Activated T-helper 1 cell treated with anti-CD3 and anti-CD28 coated beads, Interleukin-12 subunit alpha, Interleukin-12 subunit beta, Interleukin-2, Interleukin-4 antibody, amounts not matched to agents 30 ng/mL and 10 ng/mL and 1 ng/mL, durations not matched to agents 14 hours and 24 hours and 36 hours (primary cell): ENCODE measurements around the gene PLPPR1. TPM values are rescaled to one million over a fixed set of nuclear protein-coding genes. Genes with fewer than 3 reads are reported as not detected.
"Not testable (repeated sequence)": the region's sequence is repeated elsewhere in the genome, so short reads cannot be mapped to it uniquely, and the experiment has no call there.

Source experiments
- DNase-seq: peaks from one replicate; pipeline ENCODE4 v3.0.0; 2021; ENCODE audit warnings: low spot score
- H3K27ac Mint-ChIP-seq: one replicate; pipeline ENCODE4 v1.8.0; 2021; ENCODE audit warnings: mild to moderate bottlenecking, mixed read lengths
- H3K27me3 Mint-ChIP-seq: one replicate; pipeline ENCODE4 v1.8.0; 2022; ENCODE audit warnings: mild to moderate bottlenecking, moderate library complexity, mixed read lengths; ENCODE audit not compliant: insufficient read depth
- H3K36me3 Mint-ChIP-seq: one replicate; pipeline ENCODE4 v1.8.0; 2021; ENCODE audit warnings: low read depth, mixed read lengths
- H3K4me1 Mint-ChIP-seq: one replicate; pipeline ENCODE4 v1.8.0; 2021; ENCODE audit warnings: low read depth, mixed read lengths
- H3K4me3 Mint-ChIP-seq: one replicate; pipeline ENCODE4 v1.8.0; 2021; ENCODE audit warnings: mild to moderate bottlenecking, moderate library complexity, mixed read lengths
- H3K9me3 Mint-ChIP-seq: one replicate; pipeline ENCODE4 v1.8.0; 2021; ENCODE audit warnings: mixed read lengths
- intact Hi-C: fragments of 100-400 bp; cut with micrococcal nuclease; formaldehyde crosslinking; loops from one replicate; pipeline ENCODE4 v1.15.1; 2024
- total RNA-seq: library from RNA; stranded (reverse); gene quantifications from 2 replicates; pipeline ENCODE4 v1.2.3, GENCODE V29; 2022

The PLPPR1 gene
- total RNA-seq, 1 donor from 2014 or later = not detected

DNA sequence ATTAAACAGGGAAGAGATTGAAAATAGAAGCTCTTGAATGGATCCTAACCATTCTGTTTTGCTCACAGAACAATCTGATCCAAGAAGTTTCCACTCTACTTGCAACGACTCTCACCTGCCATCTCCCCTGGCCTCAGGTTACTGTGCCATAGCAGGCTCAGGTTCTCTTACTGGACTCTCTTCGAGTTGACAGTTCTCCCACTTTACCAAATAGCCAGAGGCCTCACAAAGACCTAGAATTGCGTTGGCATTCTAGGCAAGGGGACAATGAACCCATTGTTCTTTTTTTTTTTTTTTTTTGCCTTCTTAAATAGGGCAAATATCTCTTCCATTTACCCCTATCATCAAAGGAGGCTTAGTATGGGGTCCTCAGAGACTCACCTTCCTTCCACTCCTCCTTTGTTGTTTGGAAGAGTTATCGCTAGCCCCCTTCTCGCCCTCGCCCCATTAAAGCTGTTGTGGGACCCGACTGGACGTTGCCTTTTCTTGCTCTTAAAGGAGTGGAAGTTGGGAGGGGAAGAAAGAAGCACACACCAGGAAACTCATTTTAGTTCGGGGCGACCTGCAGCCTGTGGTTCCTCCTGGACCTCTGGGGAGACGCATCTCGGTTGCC, 688 bp upstream of the PLPPR1 start:
- intact Hi-C loops = no loop called here
- Mint-ChIP-seq H3K4me3 (no peak overlapping the region), H3K9me3 (no peaks in the 10 kb centered on the region), H3K27ac (no peak overlapping the region), H3K36me3 (no peaks in the 10 kb centered on the region), H3K4me1 (no peaks in the 10 kb centered on the region), H3K27me3 (peaks cover 29% of the 10 kb centered on the region)
- DNase-seq = no peak

- Mint-ChIP-seq H3K4me1 (no peaks in the 10 kb centered on the region), H3K36me3 (no peaks in the 10 kb centered on the region), H3K27me3 (peaks cover 31% of the 10 kb centered on the region), H3K4me3 (no peak overlapping the region), H3K27ac (no peak overlapping the region), H3K9me3 (no peaks in the 10 kb centered on the region)
- intact Hi-C loops = no loop called here
- DNase-seq = no peak
Observed at GRCh38 chr9:101029315-101030085, 973 bp downstream of the PLPPR1 start.

DNA sequence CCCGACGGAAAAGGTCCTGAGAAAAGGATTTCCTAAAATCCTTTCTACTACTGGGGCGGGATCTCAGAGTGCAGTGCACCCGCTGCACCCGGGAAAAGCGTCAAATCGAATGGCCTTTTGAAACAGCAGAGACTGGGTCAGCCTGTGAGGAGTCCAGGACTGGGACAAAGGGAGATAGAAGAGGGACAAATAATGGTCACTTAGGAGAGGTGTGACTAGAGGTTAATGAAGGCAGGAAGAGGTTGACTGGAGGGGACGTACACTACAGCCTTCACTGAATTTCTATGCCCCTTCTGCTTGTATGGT, 1.5 kb downstream of the PLPPR1 start:
- Mint-ChIP-seq H3K4me1 (no peaks in the 10 kb centered on the region), H3K27ac (no peak overlapping the region), H3K9me3 (no peaks in the 10 kb centered on the region), H3K36me3 (no peaks in the 10 kb centered on the region), H3K27me3 (peaks cover 31% of the 10 kb centered on the region), H3K4me3 (no peak overlapping the region)
- intact Hi-C loops = no loop called here
- no peak for DNase-seq

GRCh38 chr9:101032426-101032825, 3.9 kb downstream of the PLPPR1 start:
- no peak for DNase-seq
- H3K4me1 Mint-ChIP-seq = no peaks in the 10 kb centered on the region
- H3K4me3 Mint-ChIP-seq = no peak overlapping the region
- intact Hi-C loops = no loop called here
- no peak overlapping the region for H3K27ac Mint-ChIP-seq
- no peaks in the 10 kb centered on the region for H3K9me3 Mint-ChIP-seq
- H3K27me3 Mint-ChIP-seq = peaks cover 19% of the 10 kb centered on the region
- H3K36me3 Mint-ChIP-seq = no peaks in the 10 kb centered on the region

GRCh38 chr9:101034222-101034621, 5.7 kb downstream of the PLPPR1 start:
- H3K27ac Mint-ChIP-seq = no peak overlapping the region
- peaks cover 16% of the 10 kb centered on the region for H3K27me3 Mint-ChIP-seq
- H3K36me3 Mint-ChIP-seq = no peaks in the 10 kb centered on the region
- H3K4me1 Mint-ChIP-seq = no peaks in the 10 kb centered on the region
- no peak for DNase-seq
- intact Hi-C loops = no loop called here
- no peak overlapping the region for H3K4me3 Mint-ChIP-seq
- H3K9me3 Mint-ChIP-seq = no peaks in the 10 kb centered on the region

GRCh38 chr9:101035098-101035497, 6.6 kb downstream of the PLPPR1 start:
- Mint-ChIP-seq H3K9me3 (no peaks in the 10 kb centered on the region), H3K27ac (no peak overlapping the region), H3K4me1 (no peaks in the 10 kb centered on the region), H3K36me3 (no peaks in the 10 kb centered on the region), H3K27me3 (peaks cover 9% of the 10 kb centered on the region), H3K4me3 (no peak overlapping the region)
- intact Hi-C loops = no loop called here
- DNase-seq = no peak

- peaks cover 1% of the 10 kb centered on the region for H3K27me3 Mint-ChIP-seq
- H3K27ac Mint-ChIP-seq = no peak overlapping the region
- no peak for DNase-seq
- H3K36me3 Mint-ChIP-seq = no peaks in the 10 kb centered on the region
- no peaks in the 10 kb centered on the region for H3K4me1 Mint-ChIP-seq
- no peak overlapping the region for H3K4me3 Mint-ChIP-seq
- H3K9me3 Mint-ChIP-seq = no peaks in the 10 kb centered on the region
- intact Hi-C loops = no loop called here
Observed at GRCh38 chr9:101037430-101037829, 8.9 kb downstream of the PLPPR1 start.

- intact Hi-C loops = no loop called here
- H3K4me3 Mint-ChIP-seq = no peak overlapping the region
- H3K27ac Mint-ChIP-seq = no peak overlapping the region
- DNase-seq = no peak
- no peaks in the 10 kb centered on the region for H3K9me3 Mint-ChIP-seq
- no peaks in the 10 kb centered on the region for H3K36me3 Mint-ChIP-seq
- H3K4me1 Mint-ChIP-seq = no peaks in the 10 kb centered on the region
- H3K27me3 Mint-ChIP-seq = no peaks in the 10 kb centered on the region
Observed at GRCh38 chr9:101038488-101038887, 10.0 kb downstream of the PLPPR1 start.

GRCh38 chr9:101039581-101039980, 11.1 kb downstream of the PLPPR1 start:
- DNase-seq, intact Hi-C loops, H3K27me3 Mint-ChIP-seq, H3K4me1 Mint-ChIP-seq, H3K36me3 Mint-ChIP-seq, H3K4me3 Mint-ChIP-seq, H3K27ac Mint-ChIP-seq, H3K9me3 Mint-ChIP-seq: not testable (repeated sequence)

GRCh38 chr9:101047848-101048397, 19.4 kb downstream of the PLPPR1 start:
- Mint-ChIP-seq H3K4me1 (no peaks in the 10 kb centered on the region), H3K36me3 (no peaks in the 10 kb centered on the region), H3K27me3 (no peaks in the 10 kb centered on the region), H3K4me3 (no peak overlapping the region), H3K27ac (no peak overlapping the region), H3K9me3 (no peaks in the 10 kb centered on the region)
- intact Hi-C loops = no loop called here
- DNase-seq = no peak

GRCh38 chr9:101050650-101051049, 22.1 kb downstream of the PLPPR1 start:
- Mint-ChIP-seq H3K27me3 (no peaks in the 10 kb centered on the region), H3K4me3 (no peak overlapping the region), H3K36me3 (no peaks in the 10 kb centered on the region), H3K27ac (no peak overlapping the region), H3K9me3 (no peaks in the 10 kb centered on the region), H3K4me1 (no peaks in the 10 kb centered on the region)
- DNase-seq = no peak
- intact Hi-C loops = no loop called here

DNA sequence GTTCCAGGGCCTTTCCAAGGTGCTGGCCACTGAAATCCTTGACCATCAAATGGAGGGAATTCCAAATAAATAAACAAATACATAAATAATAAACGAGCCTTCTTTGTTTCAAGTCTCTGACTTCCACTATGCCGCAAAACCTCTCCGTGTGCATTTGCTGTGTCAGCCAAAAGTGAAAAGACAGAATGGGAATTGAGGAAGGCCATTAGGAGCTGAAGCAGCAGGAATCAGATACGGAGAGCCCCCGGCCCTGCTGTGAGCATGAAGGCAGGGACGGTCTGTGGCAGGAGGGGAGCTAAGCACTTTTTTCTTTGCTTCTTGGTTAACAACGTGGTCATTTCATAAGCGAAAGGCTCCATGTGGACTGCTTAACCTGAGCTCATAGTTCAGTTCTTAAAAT, 26.1 kb downstream of the PLPPR1 start:
- Mint-ChIP-seq H3K27me3 (peaks cover 5% of the 10 kb centered on the region), H3K36me3 (no peaks in the 10 kb centered on the region), H3K27ac (no peak overlapping the region), H3K4me1 (no peaks in the 10 kb centered on the region), H3K4me3 (no peak overlapping the region), H3K9me3 (no peaks in the 10 kb centered on the region)
- intact Hi-C loops = no loop called here
- DNase-seq = no peak

DNA sequence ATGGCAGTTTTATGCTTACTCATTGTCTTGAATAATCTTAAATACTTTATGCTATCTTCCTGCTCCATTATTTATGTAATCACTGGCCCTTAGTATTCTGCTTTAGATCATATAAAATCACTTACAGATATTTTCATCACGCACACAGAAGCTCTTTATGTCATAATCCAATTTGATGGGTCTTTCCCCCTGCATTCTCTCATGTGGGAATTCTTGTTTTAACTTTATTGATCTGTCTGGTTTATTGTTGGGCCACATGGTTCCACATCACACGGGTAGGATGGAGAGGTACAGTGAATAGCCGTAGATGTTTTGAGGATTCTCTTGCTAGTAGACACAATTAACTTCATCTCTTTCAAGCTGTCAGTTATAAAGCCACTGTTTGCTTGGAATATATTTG, 27.0 kb downstream of the PLPPR1 start:
- Mint-ChIP-seq H3K9me3 (no peaks in the 10 kb centered on the region), H3K4me1 (no peaks in the 10 kb centered on the region), H3K4me3 (no peak overlapping the region), H3K27ac (no peak overlapping the region), H3K27me3 (peaks cover 5% of the 10 kb centered on the region), H3K36me3 (no peaks in the 10 kb centered on the region)
- no peak for DNase-seq
- intact Hi-C loops = no loop called here
